ENCODE data around the gene TP53I13. TPM values are rescaled to one million over a fixed set of nuclear protein-coding genes. Genes with fewer than 3 reads are reported as not detected.

The TP53I13 gene
- total RNA-seq, 1 donor from 2014 or later = 37.2 TPM

GRCh38 chr17:29573558-29573869 is 5.0 kb downstream of the TP53I13 start:
- Histone ChIP-seq H3K27me3 (ENCODE audit: low read depth) (no peaks in the 10 kb centered on the region), H3K9me3 (replicated peaks) (no peaks in the 10 kb centered on the region), H3K27ac (replicated peaks) (peak overlapping the region; percentile 76), H3K4me1 (peaks cover 52% of the 10 kb centered on the region), H3K36me3 (peaks cover 52% of the 10 kb centered on the region), H3K4me3 (no peak overlapping the region)
- TF ChIP-seq CTCF (IDR thresholded peaks at IDR 0.05; ENCODE audit: borderline replicate concordance) = no peak
- peak; percentile 9 for DNase-seq
- intact Hi-C loops (cut with micrococcal nuclease) = no loop called here

DNA sequence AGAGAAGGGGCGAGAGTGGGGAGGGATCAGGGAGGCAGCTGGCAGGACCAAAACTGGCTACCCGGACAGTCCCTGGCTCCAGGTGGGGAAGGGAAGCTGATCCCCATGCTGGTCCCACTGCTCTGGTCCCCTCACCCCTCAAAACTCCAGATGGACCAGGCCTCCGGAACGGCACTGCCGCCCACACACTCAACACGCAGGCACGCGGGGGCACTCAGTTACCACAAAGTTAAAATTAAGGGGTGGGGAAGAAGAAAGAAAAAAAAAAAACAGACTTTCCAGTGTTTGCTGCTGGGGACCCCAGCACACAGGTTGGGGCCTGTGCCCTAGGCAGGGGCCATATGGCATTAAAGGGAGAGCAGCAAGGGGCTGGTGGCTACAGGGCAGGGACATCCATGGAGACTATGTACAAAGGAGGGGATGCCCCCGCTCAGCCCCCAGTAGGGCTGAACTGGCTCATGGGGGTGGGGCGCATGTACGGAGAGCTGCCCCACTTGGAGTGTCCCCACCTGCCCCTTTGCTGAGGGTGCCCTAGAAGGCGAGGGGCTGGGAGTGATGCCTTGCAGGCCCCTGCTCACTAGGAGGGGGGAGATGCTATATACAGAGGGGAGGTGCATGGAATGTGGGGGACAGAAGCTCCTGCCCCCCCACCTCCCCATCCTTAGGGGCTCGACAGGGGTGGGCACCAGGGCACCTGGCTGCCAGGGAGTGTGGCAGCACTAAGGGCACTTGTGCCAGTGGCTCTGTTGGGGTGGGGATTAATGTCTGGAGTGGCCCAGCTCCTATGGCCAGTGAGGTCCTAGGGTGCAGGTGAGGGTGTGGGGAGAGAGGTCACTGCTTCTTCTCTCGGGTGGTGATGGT is 5.6 kb downstream of the TP53I13 start:
- TF ChIP-seq CTCF (IDR thresholded peaks at IDR 0.05; ENCODE audit: borderline replicate concordance) = no peak
- Histone ChIP-seq H3K9me3 (replicated peaks) (no peaks in the 10 kb centered on the region), H3K27me3 (ENCODE audit: low read depth) (no peaks in the 10 kb centered on the region), H3K4me1 (peaks cover 47% of the 10 kb centered on the region), H3K36me3 (peaks cover 58% of the 10 kb centered on the region), H3K27ac (replicated peaks) (no peak overlapping the region), H3K4me3 (no peak overlapping the region)
- DNase-seq = peak; percentile 13
- intact Hi-C loops (cut with micrococcal nuclease) = no loop called here

DNA sequence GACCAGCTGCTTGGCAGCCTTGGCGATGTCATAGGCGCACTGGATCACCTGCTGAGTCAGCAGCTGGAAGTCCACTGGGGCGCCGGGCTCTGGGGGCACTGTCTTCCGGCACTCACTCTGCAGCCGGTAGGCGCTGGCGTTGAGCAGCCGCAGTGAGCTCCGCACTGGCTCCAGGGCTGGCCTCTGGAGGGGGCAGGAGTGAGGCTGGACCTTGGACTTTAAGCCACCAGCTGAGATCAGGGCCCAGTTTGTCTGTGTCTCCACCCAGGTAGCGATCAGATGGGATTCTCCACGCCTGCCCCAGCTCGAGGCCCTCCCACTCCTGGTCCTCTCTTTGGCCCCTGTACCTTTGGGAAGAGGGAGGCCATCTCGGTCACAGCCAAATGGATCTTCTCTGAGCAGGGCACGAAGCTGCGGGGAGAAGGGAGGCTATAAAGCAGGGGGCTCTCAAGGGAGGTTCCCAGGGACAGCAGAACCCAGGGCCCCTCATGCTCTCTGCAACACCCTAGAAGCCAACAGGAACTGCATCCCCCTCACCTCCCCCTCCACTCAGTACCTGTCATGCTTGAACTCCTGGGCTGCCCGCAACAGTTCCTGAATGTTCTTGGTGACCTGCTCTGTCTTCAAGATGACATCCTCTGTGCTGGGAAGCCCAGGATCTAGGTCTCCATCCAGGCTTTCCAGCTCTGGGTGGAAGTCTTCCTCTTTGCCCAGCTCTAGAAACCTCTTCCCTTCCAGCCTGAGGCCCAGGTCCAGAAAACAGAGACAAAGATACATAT is 6.4 kb downstream of the TP53I13 start:
- peaks cover 39% of the 10 kb centered on the region for H3K4me1 ChIP-seq
- H3K4me3 ChIP-seq = no peak overlapping the region
- peaks cover 65% of the 10 kb centered on the region for H3K36me3 ChIP-seq
- no peaks in the 10 kb centered on the region for H3K27me3 ChIP-seq (ENCODE audit: low read depth)
- peak; percentile 15 for DNase-seq
- no peak overlapping the region for H3K27ac ChIP-seq (replicated peaks)
- intact Hi-C loops (cut with micrococcal nuclease) = no loop called here
- TF ChIP-seq CTCF (IDR thresholded peaks at IDR 0.05; ENCODE audit: borderline replicate concordance) = no peak
- no peaks in the 10 kb centered on the region for H3K9me3 ChIP-seq (replicated peaks)

- peak; percentile 13 for DNase-seq
These were observed 7.2 kb downstream of the TP53I13 start for GRCh38 chr17:29575511-29576213.

More at GRCh38 chr17:29575511-29576213, 7.2 kb downstream of the TP53I13 start:
- Histone ChIP-seq H3K4me1 (peaks cover 43% of the 10 kb centered on the region), H3K27ac (replicated peaks) (no peak overlapping the region), H3K4me3 (no peak overlapping the region), H3K9me3 (replicated peaks) (no peaks in the 10 kb centered on the region), H3K27me3 (ENCODE audit: low read depth) (no peaks in the 10 kb centered on the region), H3K36me3 (peaks cover 70% of the 10 kb centered on the region)
- no peak for TF ChIP-seq CTCF (IDR thresholded peaks at IDR 0.05; ENCODE audit: borderline replicate concordance)
- intact Hi-C loops (cut with micrococcal nuclease) = no loop called here

All from left ventricle myocardium inferior (tissue), 1 donor.